RWPE2 (cell line): ENCODE data around the gene CACNA1D.
A peak's percentile ranks its signal among the peaks of the same experiment; 100 is the strongest.

ENCODE experiments used
- ATAC-seq: fragments of 200-7000 bp; cut with Tn5 transposase; 3 replicates; pipeline ENCODE4 v1.9.1; 2021; ENCODE audit warnings: low read depth
- DNase-seq: peaks from one replicate; pipeline ENCODE4 v3.0.0-alpha.2; 2020; ENCODE audit warnings: low spot score
- H3K27ac ChIP-seq: fragments of 450-650 bp; 2 replicates; pipeline ENCODE4 v1.5.1; 2017; ENCODE audit warnings: mild to moderate bottlenecking; ENCODE audit not compliant: poor library complexity, severe bottlenecking
- H3K27me3 ChIP-seq: fragments of 250-450 bp; sonication (Bioruptor Pico); 2 replicates; pipeline ENCODE4 v1.5.1; 2021; ENCODE audit warnings: mild to moderate bottlenecking, moderate library complexity; ENCODE audit not compliant: insufficient read depth, poor library complexity, severe bottlenecking
- H3K36me3 ChIP-seq: fragments of 250-450 bp; sonication (Bioruptor Pico); 2 replicates; pipeline ENCODE4 v1.5.1; 2020; ENCODE audit warnings: low read depth, mild to moderate bottlenecking, moderate library complexity
- H3K4me1 ChIP-seq: fragments of 250-450 bp; sonication (Bioruptor Pico); 2 replicates; pipeline ENCODE4 v1.5.1; 2021; ENCODE audit warnings: mild to moderate bottlenecking, moderate library complexity; ENCODE audit not compliant: insufficient read depth, poor library complexity, severe bottlenecking
- H3K4me3 ChIP-seq: fragments of 250-450 bp; sonication (Bioruptor Pico); 2 replicates; pipeline ENCODE4 v1.5.1; 2021; ENCODE audit warnings: mild to moderate bottlenecking, moderate library complexity; ENCODE audit not compliant: severe bottlenecking
- H3K9me3 ChIP-seq: fragments of 250-450 bp; sonication (Bioruptor Pico); 2 replicates; pipeline ENCODE4 v1.5.1; 2021; ENCODE audit warnings: mild to moderate bottlenecking, moderate library complexity; ENCODE audit not compliant: severe bottlenecking
- TF ChIP-seq, protein P1 (sequence below): fragments of 450-650 bp; IDR thresholded peaks from one replicate; pipeline ENCODE4 v1.5.1; 2017; ENCODE audit warnings: mild to moderate bottlenecking, moderate library complexity; ENCODE audit not compliant: poor library complexity, severe bottlenecking

Gene CACNA1D

GRCh38 chr3:53709860-53710674, 215.7 kb downstream of the CACNA1D start:
- Histone ChIP-seq H3K9me3 (no peaks in the 10 kb centered on the region), H3K36me3 (no peaks in the 10 kb centered on the region), H3K27me3 (no peaks in the 10 kb centered on the region), H3K4me3 (no peak overlapping the region), H3K27ac (no peak overlapping the region), H3K4me1 (no peaks in the 10 kb centered on the region)
- DNase-seq (no peak), ATAC-seq (peak; percentile 89)
- TF ChIP-seq, protein P1, sequence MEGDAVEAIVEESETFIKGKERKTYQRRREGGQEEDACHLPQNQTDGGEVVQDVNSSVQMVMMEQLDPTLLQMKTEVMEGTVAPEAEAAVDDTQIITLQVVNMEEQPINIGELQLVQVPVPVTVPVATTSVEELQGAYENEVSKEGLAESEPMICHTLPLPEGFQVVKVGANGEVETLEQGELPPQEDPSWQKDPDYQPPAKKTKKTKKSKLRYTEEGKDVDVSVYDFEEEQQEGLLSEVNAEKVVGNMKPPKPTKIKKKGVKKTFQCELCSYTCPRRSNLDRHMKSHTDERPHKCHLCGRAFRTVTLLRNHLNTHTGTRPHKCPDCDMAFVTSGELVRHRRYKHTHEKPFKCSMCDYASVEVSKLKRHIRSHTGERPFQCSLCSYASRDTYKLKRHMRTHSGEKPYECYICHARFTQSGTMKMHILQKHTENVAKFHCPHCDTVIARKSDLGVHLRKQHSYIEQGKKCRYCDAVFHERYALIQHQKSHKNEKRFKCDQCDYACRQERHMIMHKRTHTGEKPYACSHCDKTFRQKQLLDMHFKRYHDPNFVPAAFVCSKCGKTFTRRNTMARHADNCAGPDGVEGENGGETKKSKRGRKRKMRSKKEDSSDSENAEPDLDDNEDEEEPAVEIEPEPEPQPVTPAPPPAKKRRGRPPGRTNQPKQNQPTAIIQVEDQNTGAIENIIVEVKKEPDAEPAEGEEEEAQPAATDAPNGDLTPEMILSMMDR: peak; percentile 84

GRCh38 chr3:53711387-53711786, 217.0 kb downstream of the CACNA1D start:
- no peak for ATAC-seq
- no peaks in the 10 kb centered on the region for H3K36me3 ChIP-seq
- TF ChIP-seq, protein P1: no peak
- H3K27ac ChIP-seq: no peak overlapping the region
- no peak for DNase-seq
- H3K4me3 ChIP-seq: no peak overlapping the region
- no peaks in the 10 kb centered on the region for H3K9me3 ChIP-seq
- H3K4me1 ChIP-seq: no peaks in the 10 kb centered on the region
- no peaks in the 10 kb centered on the region for H3K27me3 ChIP-seq

DNA sequence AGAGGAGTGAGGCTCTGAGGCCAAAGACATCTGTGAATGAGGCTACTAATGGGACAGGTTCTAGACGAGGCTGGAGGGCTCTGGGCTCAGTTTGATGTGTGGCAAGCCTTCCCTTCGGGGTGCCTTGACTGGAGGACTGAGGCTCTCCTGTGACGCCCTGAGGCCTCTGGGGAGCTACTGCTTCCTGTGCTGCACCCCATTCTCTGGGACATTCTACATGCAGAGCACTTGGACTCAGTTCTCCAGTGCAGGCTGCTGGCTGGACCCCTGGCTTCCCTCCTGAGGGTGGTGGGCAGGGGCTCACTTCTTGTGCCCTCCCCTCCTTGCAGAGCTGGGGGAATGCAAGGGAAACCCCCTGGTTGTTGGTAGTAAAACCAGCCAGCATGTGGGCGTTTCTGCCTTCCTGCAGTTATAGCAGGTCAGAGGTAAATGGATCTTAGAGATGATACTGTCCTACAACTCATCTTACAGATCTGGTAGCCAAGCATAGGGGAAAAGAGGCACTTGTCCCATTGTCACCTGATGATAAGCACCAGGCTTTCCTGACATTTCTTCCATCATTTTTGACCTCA, 218.5 kb downstream of the CACNA1D start:
- no peaks in the 10 kb centered on the region for H3K4me1 ChIP-seq
- ATAC-seq (no peak), DNase-seq (no peak)
- H3K27me3 ChIP-seq: no peaks in the 10 kb centered on the region
- TF ChIP-seq, protein P1: no peak
- no peak overlapping the region for H3K4me3 ChIP-seq
- no peak overlapping the region for H3K27ac ChIP-seq
- no peaks in the 10 kb centered on the region for H3K36me3 ChIP-seq
- H3K9me3 ChIP-seq: no peaks in the 10 kb centered on the region

DNA sequence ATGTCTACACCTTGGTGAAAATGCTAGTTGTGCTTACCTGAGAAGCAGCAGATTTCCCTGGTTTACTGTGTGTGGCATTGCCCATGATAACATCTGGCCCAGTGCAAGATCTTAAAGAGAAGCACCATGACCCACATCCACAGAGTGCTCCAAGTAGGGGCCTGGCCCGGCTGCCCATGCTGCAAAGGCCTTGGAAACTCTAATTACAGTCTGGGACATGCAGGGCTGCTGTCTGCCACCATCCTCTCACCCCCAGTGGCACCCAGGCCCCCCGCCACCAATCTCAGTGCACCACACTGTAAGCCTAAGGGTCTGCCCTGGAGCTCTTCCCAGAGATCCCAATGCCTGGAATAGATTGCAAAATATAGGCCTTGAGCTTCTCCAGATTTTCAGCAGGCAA, 219.2 kb downstream of the CACNA1D start:
- no peak for DNase-seq
- Histone ChIP-seq H3K27me3 (no peaks in the 10 kb centered on the region), H3K4me3 (no peak overlapping the region), H3K27ac (no peak overlapping the region), H3K9me3 (no peaks in the 10 kb centered on the region), H3K4me1 (no peaks in the 10 kb centered on the region), H3K36me3 (no peaks in the 10 kb centered on the region)
- no peak for ATAC-seq
- TF ChIP-seq, protein P1: no peak
